ENCODE data around the gene GALR2.
A peak's percentile ranks its signal among the peaks of the same experiment; 100 is the strongest.

GALR2 gene

GRCh38 chr17:76097716-76098295, 23.2 kb downstream of the GALR2 start:
- no peak for DNase-seq

DNA sequence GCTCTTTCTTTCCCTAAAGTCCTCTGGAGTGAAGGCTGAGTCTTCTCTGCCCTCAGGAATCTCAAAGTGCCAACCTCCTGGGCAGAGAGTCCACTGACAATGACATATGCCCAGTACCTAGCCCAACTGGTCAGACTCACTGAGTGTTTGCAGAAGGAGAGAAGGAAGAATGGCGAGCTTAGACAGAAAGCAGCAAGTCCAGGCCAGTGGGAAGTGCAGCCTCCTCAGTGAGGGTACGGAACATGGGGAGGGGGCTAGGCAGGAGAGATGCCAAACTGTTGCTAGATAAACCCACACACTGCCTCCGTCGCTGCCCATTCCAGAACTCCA, 28.3 kb downstream of the GALR2 start:
- DNase-seq: no peak

GRCh38 chr17:76103274-76104139, 28.9 kb downstream of the GALR2 start, which contains the start of gene EXOC7:
Gene EXOC7 (minus strand): TSS chr17:76103787. CDS start chr17:76103692, 95 bp downstream.
- peak; percentile 95 for DNase-seq

DNA sequence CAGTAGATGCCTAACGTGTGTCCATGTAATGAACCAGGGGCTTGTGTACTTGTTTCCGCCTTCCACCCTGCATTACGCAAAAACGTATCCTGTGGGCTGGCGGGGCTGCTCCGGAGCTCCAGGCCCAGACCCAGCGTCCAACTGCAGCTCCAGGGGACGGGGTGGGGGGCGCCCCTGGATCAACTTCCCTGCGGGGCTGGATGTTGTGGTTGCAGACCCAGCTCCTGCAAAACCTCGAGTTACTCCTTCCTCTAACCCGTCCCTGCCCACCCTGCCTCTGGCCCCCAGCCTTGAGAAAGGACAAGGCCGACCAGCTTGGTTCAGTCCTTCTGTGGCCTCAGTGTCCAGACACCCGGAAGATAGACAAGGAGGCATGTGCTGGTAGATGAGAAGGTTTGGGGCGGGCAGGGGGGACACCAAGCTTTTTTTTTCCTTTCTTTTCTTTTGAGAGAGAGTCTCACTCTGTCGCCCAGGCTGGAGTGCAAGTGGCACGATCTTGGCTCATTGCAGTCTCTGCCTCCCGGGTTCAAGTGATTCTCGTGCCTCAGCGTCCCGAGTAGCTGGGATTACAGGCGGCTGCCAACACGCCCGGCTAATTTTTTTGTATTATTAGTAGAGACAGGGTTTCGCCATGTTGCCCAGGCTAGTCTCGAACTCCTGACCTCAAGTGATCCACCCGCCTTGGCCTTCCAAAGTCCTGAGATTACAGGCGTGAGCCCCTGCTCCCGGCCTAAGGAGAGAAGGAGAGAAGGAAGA, 29.7 kb downstream of the GALR2 start:
- no peak for DNase-seq

DNA sequence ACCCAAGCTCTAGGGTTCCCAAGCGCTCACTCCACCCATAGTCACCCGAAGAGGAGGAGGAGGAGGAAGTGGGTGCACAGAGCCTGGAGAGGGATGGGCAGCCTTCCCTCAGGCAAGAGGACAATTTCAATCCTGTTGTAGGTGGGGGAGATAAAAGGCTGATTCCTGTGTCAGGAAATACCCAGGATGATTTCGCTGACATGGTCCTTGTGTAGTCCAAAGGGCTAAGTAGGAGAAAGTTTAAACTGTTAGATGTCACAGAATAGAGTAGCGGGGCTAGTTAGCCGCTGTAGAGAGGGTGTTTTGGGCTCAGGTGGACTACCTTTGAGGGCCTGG, 30.3 kb downstream of the GALR2 start:
- no peak for DNase-seq

DNA sequence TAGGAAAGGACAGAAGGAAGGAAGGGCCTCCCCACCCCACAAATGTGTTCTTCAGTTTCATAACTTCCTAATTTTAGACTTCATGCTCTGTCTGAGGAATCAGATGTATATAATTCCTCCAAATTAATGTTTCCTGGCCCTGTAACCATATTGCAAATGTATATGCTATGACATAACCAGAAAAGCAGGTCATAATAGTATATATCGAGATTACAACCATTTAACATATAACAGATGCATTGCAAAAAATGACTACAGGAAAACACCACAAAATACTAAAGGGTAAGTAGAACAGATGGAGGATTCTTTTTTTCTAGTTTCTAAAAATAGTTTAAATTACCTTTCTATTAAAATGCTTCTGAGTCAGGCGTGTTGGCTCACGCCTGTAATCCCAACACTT, 32.1 kb downstream of the GALR2 start:
- no peak for DNase-seq

DNA sequence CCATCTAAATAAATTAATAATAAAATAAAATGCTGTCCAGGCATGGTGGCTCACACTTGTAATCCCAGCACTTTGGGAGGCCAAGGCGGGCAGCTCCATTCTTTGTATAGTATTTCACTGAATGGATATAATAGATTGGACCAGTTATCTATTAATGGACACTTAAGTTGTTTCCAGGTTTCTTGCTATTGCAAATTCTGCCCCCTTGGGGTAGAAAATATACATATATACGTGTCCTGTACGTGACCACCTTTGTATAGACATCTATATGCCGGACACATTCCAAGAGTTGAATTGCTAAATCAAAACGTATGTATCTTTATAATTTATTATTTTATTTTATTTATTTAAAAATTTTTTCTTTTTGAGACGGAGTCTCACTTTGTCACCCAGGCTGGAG, 32.9 kb downstream of the GALR2 start:
- DNase-seq: no peak

DNA sequence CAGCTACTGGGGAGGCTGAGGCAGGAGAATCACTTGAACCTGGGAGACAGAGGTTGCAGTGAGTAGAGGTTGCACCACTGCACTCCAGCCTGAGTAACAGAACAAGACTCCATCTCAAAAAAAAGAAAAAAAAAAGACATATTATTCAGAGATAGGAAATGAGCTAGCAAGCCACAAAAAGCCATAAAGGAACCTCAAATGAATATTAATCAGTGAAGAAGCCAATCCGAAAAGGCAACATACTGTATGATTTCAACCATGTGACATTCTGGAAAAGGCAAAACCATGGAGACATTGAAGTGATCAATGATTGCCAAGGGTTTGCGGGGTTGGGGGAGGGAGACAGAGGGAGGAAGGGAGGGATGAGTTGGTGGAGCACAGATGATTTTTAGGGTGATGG, 37.4 kb downstream of the GALR2 start:
- DNase-seq: no peak

DNA sequence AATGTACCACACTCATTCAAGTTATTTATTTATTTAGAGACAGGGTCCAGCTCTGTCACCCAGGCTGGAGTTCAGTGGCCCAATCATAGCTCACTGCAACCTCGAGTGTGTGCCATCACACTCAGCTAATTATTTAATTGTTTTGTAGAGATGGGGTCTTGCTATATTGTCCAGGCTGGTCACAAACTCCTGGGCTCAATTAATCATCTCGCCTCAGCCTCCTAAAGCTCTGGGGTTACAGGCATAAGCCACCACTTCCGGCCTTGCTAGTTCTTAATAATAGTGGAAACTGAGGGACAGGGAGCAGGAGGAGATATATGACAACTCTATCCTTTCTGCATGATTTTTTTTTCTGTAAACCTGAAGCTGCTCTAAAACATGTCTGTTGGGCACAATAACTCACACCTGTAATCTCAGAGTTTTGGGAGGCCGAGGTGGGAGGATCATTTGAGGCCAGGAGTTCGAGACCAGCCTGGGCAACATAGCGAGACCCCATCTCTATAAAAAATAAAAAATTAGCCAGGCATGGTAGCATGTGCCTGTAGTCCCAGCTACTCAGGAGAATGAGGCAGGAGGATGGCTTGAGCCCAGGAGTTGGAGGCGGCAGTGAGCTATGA, 40.7 kb downstream of the GALR2 start:
- DNase-seq: no peak

GRCh38 chr17:76119409-76120371, 45.1 kb downstream of the GALR2 start:
- no peak for DNase-seq

- DNase-seq: no peak
Observed at GRCh38 chr17:76120658-76121008, 46.1 kb downstream of the GALR2 start.

DNA sequence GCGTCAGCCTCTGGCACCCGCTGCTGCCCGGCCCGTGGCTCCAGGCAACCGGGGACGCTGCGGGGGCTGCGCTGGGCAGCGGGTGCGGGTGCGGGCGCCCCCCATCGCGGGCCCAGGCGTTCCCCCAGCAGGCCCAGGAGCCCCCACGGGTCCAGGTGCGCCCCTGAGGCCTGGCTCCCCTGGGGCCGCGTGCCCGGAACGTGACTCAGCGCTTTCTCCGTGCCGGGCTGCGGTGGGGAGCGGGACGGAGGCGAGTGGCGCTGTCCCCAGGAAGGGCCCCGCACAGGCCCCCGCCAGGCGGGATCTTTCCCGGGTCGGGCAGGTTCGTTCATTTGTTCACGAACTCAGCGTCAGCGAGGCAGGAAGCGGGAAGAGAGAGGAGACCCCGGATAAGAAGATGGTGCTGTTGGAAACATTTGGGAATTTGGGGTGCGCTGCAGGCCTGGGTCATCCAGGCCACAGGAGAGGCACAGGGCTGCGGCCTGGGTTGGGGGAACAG, 47.4 kb downstream of the GALR2 start:
- no peak for DNase-seq

DNA sequence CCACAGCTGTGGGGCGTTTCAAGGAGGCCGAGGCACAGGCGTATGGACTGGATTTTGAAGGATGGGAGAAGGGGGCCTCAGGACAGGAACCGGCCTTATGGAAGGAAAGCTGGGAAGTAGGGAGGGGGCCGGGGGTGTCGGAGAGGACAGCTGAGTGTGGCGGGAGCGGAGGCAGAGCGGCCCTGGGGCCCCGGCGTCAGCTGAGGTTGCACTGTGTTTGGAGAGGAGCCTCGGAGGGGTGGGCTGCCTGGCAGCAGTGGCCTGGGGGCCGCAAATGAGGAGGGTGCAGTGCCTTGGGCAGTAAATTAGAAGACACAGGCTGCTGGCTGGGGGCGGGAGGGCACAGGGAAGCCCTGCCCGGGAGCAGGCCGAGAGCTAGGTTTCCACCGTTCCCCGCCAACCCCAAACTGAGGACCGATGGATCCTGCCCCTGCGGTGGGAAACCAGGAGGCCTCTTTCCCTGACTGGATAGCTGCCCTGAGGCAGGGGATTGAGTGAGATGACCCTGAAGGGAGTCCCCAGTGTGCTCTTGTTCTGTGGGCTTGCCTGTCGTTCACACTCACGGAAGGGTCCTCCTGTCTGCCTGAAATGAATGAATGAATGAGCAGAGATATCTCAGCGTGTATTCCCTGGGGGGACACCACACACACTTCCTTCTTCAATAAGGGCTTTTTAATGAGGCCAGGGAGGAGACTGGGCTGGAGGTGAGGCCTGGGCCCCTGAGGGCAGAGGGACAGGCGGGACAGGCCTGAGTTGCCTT, 48.0 kb downstream of the GALR2 start:
- DNase-seq: no peak

GRCh38 chr17:76123191-76123499, 48.6 kb downstream of the GALR2 start:
- DNase-seq: no peak

- DNase-seq: peak; percentile 40
Observed at GRCh38 chr17:76123749-76124581, 49.4 kb downstream of the GALR2 start.

DNA sequence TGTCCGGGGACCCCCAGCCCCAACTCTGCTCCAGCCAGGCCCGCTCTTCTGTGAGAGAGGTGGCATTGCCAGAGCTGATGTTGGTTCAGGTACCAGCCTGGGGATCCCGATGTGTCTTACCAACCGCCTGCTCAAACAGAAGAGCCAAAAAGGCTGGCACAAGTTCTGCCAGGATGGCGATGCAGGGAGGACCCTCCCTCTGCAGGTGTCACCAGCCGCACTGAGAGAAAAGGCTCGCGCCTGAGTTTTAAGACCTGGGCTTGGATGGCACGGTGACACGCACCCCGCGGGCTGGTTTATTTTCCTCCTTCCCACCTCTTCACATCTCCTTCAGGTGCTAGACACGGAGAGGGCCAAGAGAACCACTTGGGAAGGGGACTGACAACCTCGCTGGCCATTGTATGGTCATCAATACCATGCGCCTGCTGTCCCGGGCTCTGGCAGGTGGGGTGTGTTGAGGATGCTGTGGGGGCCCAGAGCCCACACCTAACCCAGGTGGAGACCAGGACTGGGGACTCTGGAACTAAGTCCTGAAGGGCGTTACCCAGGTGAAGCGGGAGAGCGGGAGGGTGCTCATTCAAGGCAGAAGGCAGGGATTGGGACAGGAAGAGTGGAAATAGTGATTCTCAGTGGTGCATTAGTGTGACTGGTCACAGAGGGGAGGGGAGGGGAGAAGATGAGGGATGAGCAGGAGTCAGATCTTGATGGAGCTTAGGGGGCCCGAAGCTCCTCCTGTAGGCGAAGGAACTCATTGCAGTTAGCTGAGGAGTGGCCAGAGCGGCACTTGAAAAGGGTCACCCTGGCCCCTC, 50.2 kb downstream of the GALR2 start:
- no peak for DNase-seq

DNA sequence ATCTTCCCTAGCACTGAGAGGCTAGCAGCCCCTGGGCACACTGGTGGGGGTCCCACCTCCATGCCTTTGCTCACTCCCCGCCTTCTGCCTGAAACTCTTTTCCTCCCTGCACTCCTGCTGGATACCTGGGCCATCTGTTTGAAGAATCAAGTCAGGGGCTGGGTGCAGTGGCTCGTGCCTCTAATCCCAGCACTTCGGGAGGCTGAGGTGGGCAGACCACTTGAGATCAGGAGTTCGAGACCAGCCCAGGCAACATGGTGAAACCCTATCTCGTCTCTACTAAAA, 50.8 kb downstream of the GALR2 start:
- DNase-seq: no peak

DNA sequence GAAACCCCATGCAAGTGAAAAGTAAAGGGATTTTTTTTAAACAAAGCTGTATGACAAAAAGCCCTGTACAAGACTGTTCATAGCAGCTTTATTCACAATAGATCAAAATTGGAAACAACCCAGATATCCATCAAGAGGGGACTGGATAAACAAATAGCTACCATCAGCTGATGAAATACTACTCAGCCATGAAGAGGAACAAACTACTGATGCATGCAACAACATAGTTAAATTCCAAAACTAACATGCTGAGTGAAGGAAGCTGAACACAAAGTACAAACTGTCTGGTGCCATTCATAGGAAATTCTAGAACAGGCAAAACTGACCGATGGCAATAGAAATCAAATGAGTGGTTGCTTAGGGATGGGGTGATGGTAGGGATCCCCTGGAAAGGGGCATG, 51.3 kb downstream of the GALR2 start:
- no peak for DNase-seq
